Dendritic cell treated with granulocyte-macrophage colony-stimulating factor and Interleukin-4, amounts not matched to agents 40 ng/mL and 50 ng/mL, for 4 days (primary cell): Measurements from ENCODE around the gene CD300LD.

Experiments used
- H3K27ac Mint-ChIP-seq: one replicate; pipeline ENCODE4 v1.8.0; 2022; ENCODE audit warnings: mild to moderate bottlenecking, mixed read lengths
- H3K27me3 Mint-ChIP-seq: one replicate; pipeline ENCODE4 v1.8.0; 2022; ENCODE audit warnings: mild to moderate bottlenecking, mixed read lengths
- H3K36me3 Mint-ChIP-seq: one replicate; pipeline ENCODE4 v1.8.0; 2022; ENCODE audit warnings: low read depth, mixed read lengths
- H3K4me1 Mint-ChIP-seq: one replicate; pipeline ENCODE4 v1.8.0; 2022; ENCODE audit warnings: low read depth, mixed read lengths
- H3K4me3 Mint-ChIP-seq: one replicate; pipeline ENCODE4 v1.8.0; 2022; ENCODE audit warnings: mild to moderate bottlenecking, moderate library complexity, mixed read lengths
- H3K9me3 Mint-ChIP-seq: one replicate; pipeline ENCODE4 v1.8.0; 2022; ENCODE audit warnings: mixed read lengths
- intact Hi-C: fragments of 100-400 bp; cut with micrococcal nuclease; formaldehyde crosslinking; loops from one replicate; pipeline ENCODE4 v1.15.0; 2022

The CD300LD gene

GRCh38 chr17:74601944-74602572 lies 10.0 kb upstream of the CD300LD start:
- Mint-ChIP-seq H3K36me3 (peaks cover 3% of the 10 kb centered on the region), H3K4me1 (peaks cover 94% of the 10 kb centered on the region), H3K9me3 (peaks cover 4% of the 10 kb centered on the region), H3K4me3 (no peak overlapping the region), H3K27me3 (peaks cover 20% of the 10 kb centered on the region), H3K27ac (peak overlapping the region; percentile 64)
- intact Hi-C loops: loop anchor here (5.0 to 10.0 kb wide), 3 partner anchors 35 to 227 kb away; partner anchors contain the start of gene CD300C

DNA sequence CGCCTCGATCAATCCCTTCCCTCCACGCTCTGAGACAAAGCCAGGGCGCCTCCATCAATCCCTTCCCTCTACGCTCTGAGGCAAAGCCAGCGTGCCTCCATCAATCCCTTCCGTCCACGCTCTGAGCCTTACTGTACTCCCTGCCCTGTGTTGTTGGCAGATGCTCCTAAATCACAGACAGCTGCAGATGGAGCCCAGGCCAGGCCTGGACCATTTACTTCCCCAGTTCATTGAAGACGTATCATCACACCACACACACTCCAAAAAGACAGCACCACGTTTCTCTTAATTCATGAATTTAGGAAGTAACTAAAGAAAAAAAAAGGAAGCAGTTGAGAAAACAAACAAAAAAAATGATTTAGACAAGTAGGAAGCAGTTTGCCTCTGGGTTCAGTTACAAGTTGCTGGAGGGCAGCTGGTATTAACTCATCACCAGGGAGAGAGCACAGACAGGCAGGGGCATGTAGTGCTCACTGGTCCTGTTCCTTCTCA lies 7.4 kb upstream of the CD300LD start:
- intact Hi-C loops: loop anchor here (1.0 kb wide), 1 partner anchor 33 kb away; no protein-coding TSS in a partner anchor
- H3K9me3 Mint-ChIP-seq: no peaks in the 10 kb centered on the region
- H3K4me3 Mint-ChIP-seq: peak overlapping the region; percentile 30
- no peaks in the 10 kb centered on the region for H3K36me3 Mint-ChIP-seq
- H3K4me1 Mint-ChIP-seq: peaks cover 86% of the 10 kb centered on the region
- H3K27ac Mint-ChIP-seq: peak overlapping the region; percentile 69
- H3K27me3 Mint-ChIP-seq: peaks cover 23% of the 10 kb centered on the region

- Mint-ChIP-seq H3K27me3 (peaks cover 21% of the 10 kb centered on the region), H3K27ac (peak overlapping the region; percentile 69), H3K4me3 (peak overlapping the region; percentile 5), H3K9me3 (no peaks in the 10 kb centered on the region), H3K36me3 (no peaks in the 10 kb centered on the region), H3K4me1 (peaks cover 81% of the 10 kb centered on the region)
- intact Hi-C loops: loop anchor here (1.0 kb wide), 1 partner anchor 33 kb away; no protein-coding TSS in a partner anchor
Measured at GRCh38 chr17:74599023-74599399, 6.9 kb upstream of the CD300LD start.

- intact Hi-C loops: loop anchor here (1.0 kb wide), 1 partner anchor 32 kb away; no protein-coding TSS in a partner anchor
- no peaks in the 10 kb centered on the region for H3K36me3 Mint-ChIP-seq
- H3K9me3 Mint-ChIP-seq: no peaks in the 10 kb centered on the region
- H3K27me3 Mint-ChIP-seq: peaks cover 23% of the 10 kb centered on the region
- H3K4me3 Mint-ChIP-seq: peak overlapping the region; percentile 5
- peak overlapping the region; percentile 69 for H3K27ac Mint-ChIP-seq
- peaks cover 76% of the 10 kb centered on the region for H3K4me1 Mint-ChIP-seq
Measured at GRCh38 chr17:74598346-74599022, 6.4 kb upstream of the CD300LD start.

GRCh38 chr17:74597069-74597790 lies 5.1 kb upstream of the CD300LD start:
- Mint-ChIP-seq H3K4me3 (no peak overlapping the region), H3K36me3 (no peaks in the 10 kb centered on the region), H3K9me3 (no peaks in the 10 kb centered on the region), H3K27ac (no peak overlapping the region), H3K27me3 (peaks cover 35% of the 10 kb centered on the region), H3K4me1 (peaks cover 73% of the 10 kb centered on the region)
- intact Hi-C loops: no loop called here

GRCh38 chr17:74595037-74595750 lies 3.1 kb upstream of the CD300LD start:
- Mint-ChIP-seq H3K27me3 (peaks cover 33% of the 10 kb centered on the region), H3K4me3 (no peak overlapping the region), H3K27ac (no peak overlapping the region), H3K4me1 (peaks cover 58% of the 10 kb centered on the region), H3K9me3 (no peaks in the 10 kb centered on the region), H3K36me3 (no peaks in the 10 kb centered on the region)
- intact Hi-C loops: no loop called here

- Mint-ChIP-seq H3K36me3 (no peaks in the 10 kb centered on the region), H3K4me3 (no peak overlapping the region), H3K27ac (no peak overlapping the region), H3K4me1 (peaks cover 30% of the 10 kb centered on the region), H3K9me3 (no peaks in the 10 kb centered on the region), H3K27me3 (peaks cover 48% of the 10 kb centered on the region)
- intact Hi-C loops: no loop called here
Measured at GRCh38 chr17:74591503-74591902, 580 bp downstream of the CD300LD start.

- intact Hi-C loops: no loop called here
- Mint-ChIP-seq H3K27me3 (peaks cover 34% of the 10 kb centered on the region), H3K27ac (no peak overlapping the region), H3K36me3 (no peaks in the 10 kb centered on the region), H3K9me3 (no peaks in the 10 kb centered on the region), H3K4me3 (no peak overlapping the region), H3K4me1 (no peaks in the 10 kb centered on the region)
Measured at GRCh38 chr17:74585711-74586110, 6.4 kb downstream of the CD300LD start.

GRCh38 chr17:74584292-74585060 lies 7.6 kb downstream of the CD300LD start:
- Mint-ChIP-seq H3K4me1 (peaks cover 11% of the 10 kb centered on the region), H3K9me3 (no peaks in the 10 kb centered on the region), H3K36me3 (no peaks in the 10 kb centered on the region), H3K27ac (no peak overlapping the region), H3K4me3 (no peak overlapping the region), H3K27me3 (peaks cover 28% of the 10 kb centered on the region)
- intact Hi-C loops: no loop called here

- intact Hi-C loops: no loop called here
- no peaks in the 10 kb centered on the region for H3K9me3 Mint-ChIP-seq
- H3K36me3 Mint-ChIP-seq: no peaks in the 10 kb centered on the region
- no peak overlapping the region for H3K27ac Mint-ChIP-seq
- H3K4me1 Mint-ChIP-seq: peaks cover 17% of the 10 kb centered on the region
- no peak overlapping the region for H3K4me3 Mint-ChIP-seq
- H3K27me3 Mint-ChIP-seq: peaks cover 23% of the 10 kb centered on the region
Measured at GRCh38 chr17:74582633-74583032, 9.4 kb downstream of the CD300LD start.

DNA sequence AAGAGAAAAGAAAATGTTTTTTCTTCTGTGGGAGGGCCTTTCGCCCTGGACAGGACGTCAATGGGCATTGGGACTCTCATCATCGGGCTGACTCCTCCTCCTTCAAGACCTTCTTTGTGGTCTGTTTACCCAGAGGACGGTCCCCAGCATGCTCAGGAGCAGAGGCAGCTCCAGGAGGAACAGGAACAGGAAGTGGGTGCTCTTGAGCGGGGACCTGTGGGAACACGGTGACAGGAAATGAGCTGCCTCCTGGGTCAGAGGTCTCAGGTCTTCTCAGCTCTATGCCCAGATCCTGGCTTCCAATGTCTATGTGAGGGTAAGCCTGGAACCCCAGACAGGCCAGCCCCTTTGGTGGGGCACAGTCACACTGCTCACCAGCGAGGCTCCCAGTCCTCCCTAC lies 12.2 kb downstream of the CD300LD start:
- Mint-ChIP-seq H3K4me3 (no peak overlapping the region), H3K36me3 (no peaks in the 10 kb centered on the region), H3K9me3 (no peaks in the 10 kb centered on the region), H3K27ac (no peak overlapping the region), H3K4me1 (peaks cover 23% of the 10 kb centered on the region), H3K27me3 (peaks cover 37% of the 10 kb centered on the region)
- intact Hi-C loops: no loop called here

DNA sequence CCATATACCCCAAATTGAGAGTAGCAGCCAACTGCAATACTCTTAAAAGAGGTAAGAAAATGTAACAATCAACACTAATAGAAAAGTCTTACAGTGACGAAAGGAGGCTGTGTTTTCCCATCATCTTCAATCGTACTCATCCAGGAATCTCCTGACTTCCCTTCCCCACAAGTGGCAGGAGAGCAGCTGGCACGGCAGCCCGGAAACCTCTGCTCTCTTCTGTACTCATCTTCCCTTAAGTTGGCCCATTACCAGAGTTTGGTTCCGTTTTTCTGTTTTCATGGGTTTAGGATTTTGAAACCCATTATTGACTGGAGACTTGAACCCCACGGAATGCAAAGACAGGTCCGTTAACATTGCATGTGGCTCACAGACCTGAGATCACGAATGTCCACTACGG lies 13.1 kb downstream of the CD300LD start:
- Mint-ChIP-seq H3K27ac (no peak overlapping the region), H3K4me3 (no peak overlapping the region), H3K36me3 (no peaks in the 10 kb centered on the region), H3K4me1 (peaks cover 23% of the 10 kb centered on the region), H3K9me3 (no peaks in the 10 kb centered on the region), H3K27me3 (peaks cover 42% of the 10 kb centered on the region)
- intact Hi-C loops: no loop called here

DNA sequence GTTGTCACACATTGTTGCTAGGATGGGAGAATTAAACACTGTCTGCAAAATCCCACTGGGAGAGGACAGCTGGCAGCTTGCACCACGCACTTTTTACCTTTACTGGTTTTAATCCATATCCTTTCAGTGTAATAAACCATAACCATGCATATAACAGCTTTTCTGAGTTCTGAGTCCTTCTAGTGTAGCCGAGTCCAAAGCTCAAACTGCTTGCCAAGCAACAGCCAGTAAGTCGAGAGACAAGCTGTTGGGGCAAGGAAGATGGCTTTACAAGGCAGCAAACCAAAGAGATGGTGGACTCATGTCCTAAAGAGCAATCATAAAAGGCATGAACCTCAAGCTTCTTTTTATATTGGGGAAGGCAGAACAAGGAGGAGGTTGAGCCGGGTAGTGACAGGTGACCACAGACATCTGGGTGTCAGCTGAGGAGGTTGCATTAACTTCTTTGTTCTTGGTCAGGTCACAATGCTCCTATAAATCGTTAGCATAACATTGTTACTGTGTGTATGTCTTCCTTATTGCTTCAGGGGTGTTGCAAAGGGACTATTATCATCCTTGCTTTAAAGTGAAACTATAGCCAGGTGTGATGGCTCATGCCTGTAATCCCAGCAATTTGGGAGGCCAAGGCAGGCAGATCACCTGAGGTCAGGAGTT lies 17.5 kb downstream of the CD300LD start:
- H3K9me3 Mint-ChIP-seq: no peaks in the 10 kb centered on the region
- H3K4me1 Mint-ChIP-seq: peaks cover 36% of the 10 kb centered on the region
- H3K4me3 Mint-ChIP-seq: no peak overlapping the region
- intact Hi-C loops: no loop called here
- H3K27me3 Mint-ChIP-seq: peaks cover 45% of the 10 kb centered on the region
- H3K36me3 Mint-ChIP-seq: no peaks in the 10 kb centered on the region
- H3K27ac Mint-ChIP-seq: no peak overlapping the region
